ENCODE results near the gene C19orf25. TPM values are rescaled to one million over a fixed set of nuclear protein-coding genes. Genes with fewer than 3 reads are reported as not detected.

The C19orf25 gene
- total and polyA plus RNA-seq, 10 of the 15 experiments (the other 5 are each of a cell fraction or from before 2014, with no cell fraction given) = 1.2 to 67.0 (median 25.6) TPM

- ChIA-PET CTCF (interaction anchor here (0.6 kb wide), 1 partner anchor 18 kb away, joined by 3 read pairs; no protein-coding TSS in a partner anchor), POLR2A (interaction anchor here (0.5 kb wide), 1 partner anchor 292 kb away, joined by 3 read pairs; no protein-coding TSS in a partner anchor), RAD21 (ENCODE audit: unreplicated experiment) (no interaction called here), SMC1A (ENCODE audit: uncharacterized antibody, unreplicated experiment) (no interaction called here)
- no peak overlapping the region for H3K4me2 ChIP-seq (ENCODE audit: control insufficient read depth, insufficient read depth)
- FAIRE-seq (no peak), DNase-seq (ENCODE audit: low read depth, low spot score) (no peak), ATAC-seq (no peak)
- peaks cover 16 to 56% of the 10 kb centered on the region in 2 experiments for H3K36me3 ChIP-seq (ENCODE audit: control insufficient read depth in 2 of 2, insufficient read depth in 2 of 2, low read length in 1 of 2)
- no peaks in the 10 kb centered on the region for H3K27me3 ChIP-seq (replicated peaks in 1 of 2; ENCODE audit: control insufficient read depth in 2 of 2, insufficient read depth in 2 of 2, low read length in 1 of 2)
- no peaks in the 10 kb centered on the region for H3K4me1 ChIP-seq (ENCODE audit: control insufficient read depth, insufficient read depth, low read length)
- in situ Hi-C loops (cut with MboI) (no loop called here), intact Hi-C loops (cut with micrococcal nuclease; ENCODE audit: unreplicated experiment) (no loop called here)
- TF ChIP-seq POLR2AphosphoS5 (IDR thresholded peaks at IDR 0.05; ENCODE audit: low read length) (no peak), POLR2AphosphoS2 (IDR thresholded peaks at IDR 0.05; ENCODE audit: low read depth, low read length) (no peak), CUX1 (IDR thresholded peaks at IDR 0.05; ENCODE audit: insufficient replicate concordance, low read depth, low read length) (no peak), SMAD5 (IDR thresholded peaks at IDR 0.05; ENCODE audit: low read depth) (no peak), PAX8 (IDR thresholded peaks at IDR 0.05) (no peak), ETV6 (conservative IDR thresholded peaks at IDR 0.05 in 1 of 2, IDR thresholded peaks at IDR 0.05 in 1 of 2; ENCODE audit: borderline replicate concordance in 1 of 2, low read depth in 1 of 2) (no peak), FOXM1 (IDR thresholded peaks at IDR 0.05; ENCODE audit: low read depth, low read length) (no peak), NR2C2 (IDR thresholded peaks at IDR 0.05; ENCODE audit: borderline replicate concordance, control insufficient read depth, insufficient read length, low read depth) (no peak), GATAD2B (conservative IDR thresholded peaks at IDR 0.05; ENCODE audit: low read depth) (no peak), ATF3 (IDR thresholded peaks at IDR 0.05; ENCODE audit: borderline replicate concordance, extremely low read depth, low read depth, low read length) (no peak)
- no peaks in the 10 kb centered on the region for H3K79me2 ChIP-seq (ENCODE audit: control insufficient read depth, insufficient read depth, low read length)
- no peaks in the 10 kb centered on the region for H3K9me3 ChIP-seq (replicated peaks; ENCODE audit: control insufficient read depth, insufficient read depth, low read length)
- no peak overlapping the region for H3K27ac ChIP-seq (ENCODE audit: control insufficient read depth, insufficient read depth)
- no peak overlapping the region for H3K4me3 ChIP-seq
- H3K9ac ChIP-seq (ENCODE audit: control insufficient read depth, insufficient read depth, low read length) = no peak overlapping the region
- H2AFZ ChIP-seq (ENCODE audit: control insufficient read depth, low read depth, low read length) = no peak overlapping the region
- WGBS (ENCODE audit: insufficient coverage, insufficient replicate concordance, low lambda C conversion rate, missing lambda C conversion rate) = 95% methylated on average over 27 of the region's 27 CpGs
- no peaks in the 10 kb centered on the region for H4K20me1 ChIP-seq (ENCODE audit: control insufficient read depth, insufficient read depth)
- BruUV-seq (replicated peaks) = no TSS peak
Observed at GRCh38 chr19:1427221-1427920, 51.6 kb downstream of the C19orf25 start.

All from GM12878 (cell line).